CD4-positive, CD25-positive, alpha-beta regulatory T cell (primary cell): ENCODE results near the gene CEACAM8. TPM values are rescaled to one million over a fixed set of nuclear protein-coding genes. Genes with fewer than 3 reads are reported as not detected.
A peak's percentile ranks its signal among the peaks of the same experiment; 100 is the strongest.
"Not testable (repeated sequence)": the region's sequence is repeated elsewhere in the genome, so short reads cannot be mapped to it uniquely, and the experiment has no call there.

ENCODE experiments used
- ATAC-seq, 2 donors: fragments of 150-1000 bp; cut with Tn5 transposase; one replicate each; pipeline ENCODE4 v1.10.0; 2021; ENCODE audit warnings: low read depth in 2 of 2, moderate number of reproducible peaks in 2 of 2, moderate library complexity in 1 of 2
- DNase-seq, 3 donors: peaks; one replicate each; pipeline versions ENCODE4 v3.0.0 to v3.0.0-alpha.2; 2012 to 2022; ENCODE audit warnings: mixed read lengths in 1 of 3
- H3K27ac ChIP-seq: one replicate; pipeline ENCODE4 v1.7.0; 2013; ENCODE audit warnings: mild to moderate bottlenecking, low read length; ENCODE audit not compliant: insufficient read depth, poor library complexity, severe bottlenecking
- H3K27me3 ChIP-seq: one replicate; pipeline ENCODE4 v1.7.0; 2013; ENCODE audit warnings: low read length; ENCODE audit not compliant: control insufficient read depth, insufficient read depth
- H3K36me3 ChIP-seq: one replicate; pipeline ENCODE4 v1.7.0; 2013; ENCODE audit warnings: mild to moderate bottlenecking, low read length, moderate library complexity; ENCODE audit not compliant: control insufficient read depth, insufficient read depth
- H3K4me1 ChIP-seq: 2 replicates; pipeline ENCODE4 v1.7.0; 2013; ENCODE audit warnings: mild to moderate bottlenecking, low read length; ENCODE audit not compliant: insufficient read depth, control insufficient read depth, poor library complexity, severe bottlenecking
- H3K4me3 ChIP-seq: one replicate; pipeline ENCODE4 v1.7.0; 2013; ENCODE audit warnings: low read depth, mild to moderate bottlenecking, low read length, moderate library complexity
- H3K9me3 ChIP-seq, 2 experiments: 1 replicate in 1 of 2; 2 replicates in 1 of 2; pipeline ENCODE4 v1.7.0; 2013; ENCODE audit warnings: low read length in 2 of 2, mild to moderate bottlenecking in 1 of 2, moderate library complexity in 1 of 2; ENCODE audit not compliant: control insufficient read depth in 2 of 2
- H3K27ac Mint-ChIP-seq, 3 donors: one replicate each; pipeline ENCODE4 v1.8.0; 2020 to 2022; ENCODE audit warnings: mild to moderate bottlenecking in 3 of 3, mixed read lengths in 3 of 3, moderate library complexity in 2 of 3
- H3K27me3 Mint-ChIP-seq: one replicate; pipeline ENCODE4 v1.8.0; 2022; ENCODE audit warnings: mild to moderate bottlenecking, mixed read lengths
- H3K36me3 Mint-ChIP-seq: one replicate; pipeline ENCODE4 v1.8.0; 2020; ENCODE audit warnings: mixed read lengths
- H3K4me1 Mint-ChIP-seq, 4 donors: one replicate each; pipeline ENCODE4 v1.8.0; 2020 to 2022; ENCODE audit warnings: mixed read lengths in 4 of 4, mild to moderate bottlenecking in 1 of 4
- H3K4me3 Mint-ChIP-seq, 4 donors: one replicate each; pipeline ENCODE4 v1.8.0; 2020 to 2022; ENCODE audit warnings: mild to moderate bottlenecking in 4 of 4, mixed read lengths in 4 of 4, moderate library complexity in 3 of 4
- H3K9me3 Mint-ChIP-seq, 7 donors: one replicate each; pipeline ENCODE4 v1.8.0; 2020 to 2022; ENCODE audit warnings: mixed read lengths in 7 of 7, mild to moderate bottlenecking in 3 of 7, moderate library complexity in 2 of 7
- polyA plus RNA-seq, 4 donors: library from polyadenylated mRNA; unstranded; fragments of 300-500 nt; fragmentation: Illumina TruSeq; gene quantifications; one replicate each; pipeline ENCODE4 v1.2.3, GENCODE V29; 2021
- total RNA-seq: library from RNA; stranded (reverse); gene quantifications from one replicate; pipeline ENCODE4 v1.2.3, GENCODE V29; 2022

CEACAM8 gene
- total and polyA plus RNA-seq, 5 donors from 2014 or later, result not detected

GRCh38 chr19:42555801-42556200 lies 38.9 kb downstream of the CEACAM8 start:
- no peak overlapping the region for H3K27ac Mint-ChIP-seq
- peaks cover 0 to 4% (median 2%) of the 10 kb centered on the region in 7 donors for H3K9me3 Mint-ChIP-seq
- no peaks in the 10 kb centered on the region for H3K4me1 Mint-ChIP-seq
- no peaks in the 10 kb centered on the region for H3K36me3 Mint-ChIP-seq
- Histone ChIP-seq H3K9me3 (no peaks in the 10 kb centered on the region), H3K4me1 (no peaks in the 10 kb centered on the region), H3K36me3 (no peaks in the 10 kb centered on the region), H3K4me3 (no peak overlapping the region), H3K27ac (no peak overlapping the region), H3K27me3 (peaks cover 2% of the 10 kb centered on the region)
- H3K4me3 Mint-ChIP-seq, result no peak overlapping the region
- ATAC-seq, result no peak
- peaks cover 19% of the 10 kb centered on the region for H3K27me3 Mint-ChIP-seq
- no peak for DNase-seq

GRCh38 chr19:42555317-42555716 lies 39.4 kb downstream of the CEACAM8 start:
- ATAC-seq, result no peak
- Mint-ChIP-seq H3K4me1 (no peaks in the 10 kb centered on the region), H3K4me3 (no peak overlapping the region), H3K9me3 (peaks cover 0 to 4% (median 2%) of the 10 kb centered on the region in 7 donors), H3K36me3 (no peaks in the 10 kb centered on the region), H3K27ac (no peak overlapping the region), H3K27me3 (peaks cover 21% of the 10 kb centered on the region)
- Histone ChIP-seq H3K27ac (no peak overlapping the region), H3K4me3 (no peak overlapping the region), H3K27me3 (peaks cover 2% of the 10 kb centered on the region), H3K4me1 (no peaks in the 10 kb centered on the region), H3K9me3 (no peaks in the 10 kb centered on the region), H3K36me3 (no peaks in the 10 kb centered on the region)
- no peak for DNase-seq

GRCh38 chr19:42554046-42554575 lies 40.6 kb downstream of the CEACAM8 start:
- ATAC-seq, result no peak
- H3K4me1 ChIP-seq, result no peaks in the 10 kb centered on the region
- no peak overlapping the region for H3K4me3 ChIP-seq
- no peaks in the 10 kb centered on the region for H3K9me3 ChIP-seq
- H3K36me3 ChIP-seq, result no peaks in the 10 kb centered on the region
- no peak for DNase-seq
- Mint-ChIP-seq H3K27me3 (peaks cover 26% of the 10 kb centered on the region), H3K9me3 (peaks cover 0 to 5% (median 3%) of the 10 kb centered on the region in 7 donors), H3K4me3 (no peak overlapping the region), H3K36me3 (peaks cover 5% of the 10 kb centered on the region), H3K27ac (no peak overlapping the region), H3K4me1 (no peaks in the 10 kb centered on the region)
- H3K27me3 ChIP-seq, result peaks cover 2% of the 10 kb centered on the region
- H3K27ac ChIP-seq, result no peak overlapping the region

DNA sequence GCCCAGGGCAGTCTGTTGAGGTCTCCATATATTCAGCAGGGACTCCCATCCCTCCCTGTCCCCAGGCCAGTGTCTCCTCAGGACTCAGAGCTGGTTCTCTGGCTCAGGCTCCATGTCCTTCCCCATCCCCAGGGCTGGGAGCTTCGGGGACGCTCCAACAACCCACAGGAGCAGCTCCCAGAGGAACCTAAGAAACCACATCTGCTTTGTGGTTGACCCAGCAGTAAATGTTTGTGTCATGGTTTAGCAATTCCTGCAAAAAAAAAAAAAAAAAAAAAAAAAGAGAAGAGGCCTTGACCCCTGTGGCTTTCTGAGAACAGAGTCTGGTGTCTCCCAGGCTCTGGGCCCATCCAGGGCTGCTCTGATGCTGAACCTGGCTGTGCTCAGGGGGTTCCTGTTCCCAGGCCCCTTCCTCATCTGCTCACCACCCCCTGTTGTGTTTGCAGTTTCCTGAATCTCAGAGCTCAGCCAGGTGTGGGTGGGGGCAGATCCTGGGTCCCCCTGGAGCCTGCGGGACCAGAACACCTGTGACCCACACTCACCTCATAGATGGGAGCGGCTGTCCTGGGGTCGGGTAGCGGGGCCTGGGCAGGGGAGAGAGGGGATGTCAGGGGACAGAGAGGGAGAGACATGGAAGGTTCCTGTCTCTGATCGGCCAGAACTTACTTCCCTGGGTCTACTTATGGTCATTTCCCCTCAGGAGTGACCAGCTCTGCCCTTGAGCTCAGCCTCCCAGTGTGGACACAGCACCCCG lies 41.3 kb downstream of the CEACAM8 start:
- Histone ChIP-seq H3K36me3 (no peaks in the 10 kb centered on the region), H3K9me3 (no peaks in the 10 kb centered on the region), H3K27me3 (peaks cover 2% of the 10 kb centered on the region), H3K4me3 (no peak overlapping the region), H3K27ac (no peak overlapping the region), H3K4me1 (no peaks in the 10 kb centered on the region)
- no peak for DNase-seq
- peak in 1 of 2 donors; percentile 12 for ATAC-seq
- no peaks in the 10 kb centered on the region for H3K4me1 Mint-ChIP-seq
- H3K4me3 Mint-ChIP-seq, result no peak overlapping the region
- peaks cover 0 to 6% (median 3%) of the 10 kb centered on the region in 7 donors for H3K9me3 Mint-ChIP-seq
- no peak overlapping the region for H3K27ac Mint-ChIP-seq
- peaks cover 5% of the 10 kb centered on the region for H3K36me3 Mint-ChIP-seq
- peaks cover 26% of the 10 kb centered on the region for H3K27me3 Mint-ChIP-seq

DNA sequence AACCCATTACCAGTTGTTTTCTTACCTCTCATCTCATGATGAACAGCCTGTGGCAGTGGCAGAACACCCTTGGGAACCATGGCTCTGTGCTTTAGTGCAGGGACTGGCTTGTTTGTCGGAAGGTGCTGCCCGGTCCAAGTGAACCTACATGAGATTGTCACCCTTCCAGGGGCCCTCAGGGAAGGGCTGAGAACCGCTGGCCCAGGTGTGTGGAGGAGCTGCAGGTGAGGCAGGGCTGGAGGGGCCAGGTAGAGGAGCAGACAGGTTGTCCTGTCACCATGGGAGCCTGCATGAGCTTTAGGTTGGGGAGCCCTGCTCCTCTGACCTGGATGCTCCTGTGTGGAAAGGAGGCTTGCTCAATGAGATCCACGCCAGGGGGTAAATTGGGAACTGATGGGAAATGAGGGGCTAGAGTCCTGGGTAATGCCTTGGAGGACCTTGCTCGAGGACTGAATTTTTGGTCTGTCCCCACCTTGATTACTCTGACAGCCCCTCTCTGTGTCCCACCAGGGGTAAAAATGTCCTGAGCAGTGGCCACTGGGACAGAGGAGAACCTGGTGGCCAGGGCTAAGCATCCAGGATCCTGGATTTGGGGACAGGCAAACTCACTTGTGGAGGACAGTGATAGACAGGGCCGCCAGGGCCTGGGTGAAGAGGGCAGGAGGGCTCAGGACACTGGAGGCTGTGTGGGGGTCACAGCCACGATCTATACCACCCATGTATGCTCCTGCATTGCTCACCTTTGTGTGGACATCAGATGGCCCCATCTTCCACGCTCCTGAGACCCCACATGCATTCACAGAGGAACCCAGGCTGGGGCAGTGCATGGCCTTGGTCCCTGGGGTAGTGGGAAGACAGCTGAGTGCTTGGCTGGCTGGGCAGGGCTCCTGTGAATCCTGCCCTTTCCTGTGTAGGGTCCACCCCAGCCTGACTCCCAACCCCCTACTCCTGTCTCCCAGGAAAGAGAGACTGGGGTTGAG lies 42.3 kb downstream of the CEACAM8 start:
- Mint-ChIP-seq H3K4me1 (no peaks in the 10 kb centered on the region), H3K27me3 (peaks cover 26% of the 10 kb centered on the region), H3K27ac (peak overlapping the region in 1 of 3 donors; percentile 42), H3K4me3 (no peak overlapping the region), H3K36me3 (peaks cover 5% of the 10 kb centered on the region), H3K9me3 (peaks cover 0 to 6% (median 3%) of the 10 kb centered on the region in 7 donors)
- Histone ChIP-seq H3K27me3 (peaks cover 2% of the 10 kb centered on the region), H3K4me1 (no peaks in the 10 kb centered on the region), H3K27ac (no peak overlapping the region), H3K36me3 (no peaks in the 10 kb centered on the region), H3K9me3 (no peaks in the 10 kb centered on the region), H3K4me3 (no peak overlapping the region)
- DNase-seq (no peak), ATAC-seq (no peak)

DNA sequence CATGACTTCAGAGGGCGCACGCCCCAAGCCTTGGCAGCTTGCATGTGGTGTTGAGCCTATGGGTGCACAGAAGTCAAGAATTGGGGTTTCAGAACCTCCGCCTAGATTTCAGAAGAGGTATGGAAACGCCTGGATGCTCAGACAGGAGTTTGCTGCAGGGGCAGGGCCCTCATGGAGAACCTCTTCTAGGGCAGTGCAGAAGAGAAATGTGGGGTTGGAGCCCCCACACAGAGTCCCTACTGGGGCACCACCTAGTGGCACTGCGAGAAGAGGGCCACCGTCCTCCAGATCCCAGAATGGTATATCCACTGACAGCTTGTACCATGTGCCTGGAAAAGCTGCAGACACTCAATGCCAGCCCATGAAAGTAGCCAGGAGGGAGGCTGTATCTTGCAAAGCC lies 44.2 kb downstream of the CEACAM8 start:
- DNase-seq, H3K27ac ChIP-seq, H3K4me3 Mint-ChIP-seq, H3K36me3 Mint-ChIP-seq, H3K27ac Mint-ChIP-seq, H3K4me3 ChIP-seq, H3K4me1 Mint-ChIP-seq, H3K9me3 ChIP-seq, ATAC-seq, H3K4me1 ChIP-seq, H3K9me3 Mint-ChIP-seq, H3K36me3 ChIP-seq, H3K27me3 ChIP-seq: not testable (repeated sequence)
- H3K27me3 Mint-ChIP-seq, result peaks cover 14% of the 10 kb centered on the region

- not testable (repeated sequence) for H3K4me1 ChIP-seq, H3K4me3 ChIP-seq, H3K4me3 Mint-ChIP-seq, H3K9me3 Mint-ChIP-seq, H3K36me3 ChIP-seq, H3K27ac ChIP-seq, H3K27ac Mint-ChIP-seq, DNase-seq, H3K36me3 Mint-ChIP-seq, ATAC-seq, H3K9me3 ChIP-seq, H3K4me1 Mint-ChIP-seq, H3K27me3 ChIP-seq
- H3K27me3 Mint-ChIP-seq, result peaks cover 10% of the 10 kb centered on the region
These were observed 45.7 kb downstream of the CEACAM8 start for GRCh38 chr19:42549067-42549466.
